HEK293 (cell line): ENCODE measurements around the gene CRIP1.

Experiments
- CTCF ChIA-PET: fragments of 350-600 bp; formaldehyde crosslinking; extraction: SDS; loops from one replicate; lab custom pipeline; 2021; ENCODE audit warnings: antibody characterized with exemption; lab: Yijun Ruan, JAX
- POLR2A ChIA-PET: fragments of 300-600 bp; formaldehyde crosslinking; extraction: SDS; loops from one replicate; lab custom pipeline; 2020; ENCODE audit warnings: antibody characterized with exemption, inconsistent platforms; lab: Yijun Ruan, JAX
- H3K27ac ChIP-seq: fragments of 200-500 bp; sonication (Bioruptor generic); 2 replicates; pipeline ENCODE4 v1.5.1; 2014; ENCODE audit warnings: low read depth, low read length, control low read depth, inconsistent platforms; ENCODE audit errors: extremely low read depth
- H3K36me3 ChIP-seq, 2 experiments: fragments of 200-500 bp in 1 of 2; sonication (Bioruptor generic) in 1 of 2; 1 replicate in 1 of 2; 2 replicates in 1 of 2; pipeline ENCODE4 v1.5.1; 2014 to 2017; ENCODE audit warnings: inconsistent platforms in 2 of 2, low read length in 2 of 2; ENCODE audit not compliant: control insufficient read depth in 2 of 2, insufficient read depth in 1 of 2
- H3K4me1 ChIP-seq: fragments of 200-500 bp; sonication (Bioruptor generic); 2 replicates; pipeline ENCODE4 v1.5.1; 2014; ENCODE audit warnings: mild to moderate bottlenecking, low read length, inconsistent platforms; ENCODE audit not compliant: control insufficient read depth, insufficient read depth
- H3K4me3 ChIP-seq: 2 replicates; pipeline ENCODE4 v1.5.1; 2011; ENCODE audit warnings: low read depth, mild to moderate bottlenecking, control low read depth, low read length, moderate library complexity
- H3K9me3 ChIP-seq: fragments of 200-500 bp; sonication (Bioruptor generic); 2 replicates; pipeline ENCODE4 v1.5.1; 2014; ENCODE audit warnings: low read depth, low read length, inconsistent platforms; ENCODE audit not compliant: control insufficient read depth, insufficient read depth
- GLIS1 ChIP-seq: fragments of 450-650 bp; formaldehyde crosslinking; IDR thresholded peaks from 2 replicates; pipeline ENCODE4 v1.5.1; 2016; ENCODE audit warnings: missing biosample characterization, missing genetic modification characterization
- GLIS2 ChIP-seq: fragments of 450-650 bp; formaldehyde crosslinking; IDR thresholded peaks from 2 replicates; pipeline ENCODE4 v1.5.1; 2016; ENCODE audit warnings: missing biosample characterization, missing genetic modification characterization
- IKZF3 ChIP-seq: fragments of 450-650 bp; IDR thresholded peaks from 2 replicates; pipeline ENCODE4 v1.5.0; 2018; ENCODE audit warnings: missing biosample characterization, mild to moderate bottlenecking, missing genetic modification characterization, moderate library complexity
- KLF8 ChIP-seq: fragments of 450-650 bp; formaldehyde crosslinking; IDR thresholded peaks from 2 replicates; pipeline ENCODE4 v1.5.1; 2016; ENCODE audit warnings: missing biosample characterization, missing genetic modification characterization
- OSR2 ChIP-seq: fragments of 450-650 bp; formaldehyde crosslinking; IDR thresholded peaks from 2 replicates; pipeline ENCODE4 v1.5.1; 2016; ENCODE audit warnings: missing biosample characterization, missing genetic modification characterization
- SCRT2 ChIP-seq: fragments of 450-650 bp; formaldehyde crosslinking; IDR thresholded peaks from 2 replicates; pipeline ENCODE4 v1.5.1; 2016; ENCODE audit warnings: missing biosample characterization, missing genetic modification characterization
- SP2 ChIP-seq: fragments of 450-650 bp; formaldehyde crosslinking; IDR thresholded peaks from 2 replicates; pipeline ENCODE4 v1.5.1; 2016; ENCODE audit warnings: missing biosample characterization, missing genetic modification characterization
- ZBTB48 ChIP-seq: fragments of 450-650 bp; formaldehyde crosslinking; IDR thresholded peaks from 2 replicates; pipeline ENCODE4 v1.5.1; 2016; ENCODE audit warnings: missing biosample characterization, missing genetic modification characterization
- ZBTB7A ChIP-seq: fragments of 450-650 bp; formaldehyde crosslinking; IDR thresholded peaks from 2 replicates; pipeline ENCODE4 v1.5.1; 2016; ENCODE audit warnings: low read depth, missing biosample characterization, missing genetic modification characterization
- ZFHX2 ChIP-seq: fragments of 450-650 bp; formaldehyde crosslinking; conservative IDR thresholded peaks from 2 replicates; pipeline ENCODE4 v1.5.1; 2016; ENCODE audit warnings: missing biosample characterization, missing genetic modification characterization
- ZNF121 ChIP-seq: fragments of 450-650 bp; formaldehyde crosslinking; IDR thresholded peaks from 2 replicates; pipeline ENCODE4 v1.5.1; 2016; ENCODE audit warnings: missing biosample characterization, missing genetic modification characterization
- ZNF132 ChIP-seq: fragments of 450-650 bp; formaldehyde crosslinking; IDR thresholded peaks from 2 replicates; pipeline ENCODE4 v1.5.1; 2017; ENCODE audit warnings: missing biosample characterization, missing genetic modification characterization, borderline replicate concordance
- ZNF174 ChIP-seq: fragments of 450-650 bp; formaldehyde crosslinking; IDR thresholded peaks from 2 replicates; pipeline ENCODE4 v1.5.0; 2017; ENCODE audit warnings: missing biosample characterization, mild to moderate bottlenecking, missing genetic modification characterization
- ZNF19 ChIP-seq: fragments of 450-650 bp; formaldehyde crosslinking; IDR thresholded peaks from 2 replicates; pipeline ENCODE4; 2016; ENCODE audit warnings: missing biosample characterization, missing genetic modification characterization, low read depth
- ZNF2 ChIP-seq: fragments of 450-650 bp; formaldehyde crosslinking; IDR thresholded peaks from 2 replicates; pipeline ENCODE4 v1.5.1; 2016; ENCODE audit warnings: missing biosample characterization, missing genetic modification characterization
- ZNF211 ChIP-seq: fragments of 450-650 bp; formaldehyde crosslinking; IDR thresholded peaks from 2 replicates; pipeline ENCODE4 v1.5.1; 2016; ENCODE audit warnings: low read depth, missing biosample characterization, missing genetic modification characterization
- ZNF214 ChIP-seq: fragments of 450-650 bp; formaldehyde crosslinking; IDR thresholded peaks from 2 replicates; pipeline ENCODE4 v1.5.1; 2017; ENCODE audit warnings: missing biosample characterization, mild to moderate bottlenecking, missing genetic modification characterization, borderline replicate concordance
- ZNF24 ChIP-seq: fragments of 450-650 bp; formaldehyde crosslinking; IDR thresholded peaks from 2 replicates; pipeline ENCODE4 v1.5.1; 2016; ENCODE audit warnings: missing biosample characterization, missing genetic modification characterization
- ZNF266 ChIP-seq: fragments of 450-650 bp; formaldehyde crosslinking; IDR thresholded peaks from 2 replicates; pipeline ENCODE4 v1.5.1; 2016; ENCODE audit warnings: missing biosample characterization, missing genetic modification characterization, low read depth
- ZNF394 ChIP-seq: fragments of 450-650 bp; formaldehyde crosslinking; IDR thresholded peaks from 2 replicates; pipeline ENCODE4 v1.5.1; 2016; ENCODE audit warnings: missing biosample characterization, missing genetic modification characterization, mild to moderate bottlenecking, moderate library complexity, borderline replicate concordance
- ZNF416 ChIP-seq: fragments of 450-650 bp; formaldehyde crosslinking; IDR thresholded peaks from 2 replicates; pipeline ENCODE4 v1.5.1; 2016; ENCODE audit warnings: missing biosample characterization, missing genetic modification characterization
- ZNF521 ChIP-seq: fragments of 450-650 bp; formaldehyde crosslinking; IDR thresholded peaks from 2 replicates; pipeline ENCODE4 v1.5.1; 2017; ENCODE audit warnings: missing biosample characterization, mild to moderate bottlenecking, missing genetic modification characterization
- ZNF529 ChIP-seq: fragments of 450-650 bp; formaldehyde crosslinking; IDR thresholded peaks from 2 replicates; pipeline ENCODE4 v1.5.1; 2017; ENCODE audit warnings: missing genetic modification characterization, missing biosample characterization; ENCODE audit not compliant: insufficient replicate concordance
- ZNF585B ChIP-seq: fragments of 450-650 bp; formaldehyde crosslinking; IDR thresholded peaks from 2 replicates; pipeline ENCODE4 v1.5.1; 2016; ENCODE audit warnings: missing biosample characterization, missing genetic modification characterization
- ZNF660 ChIP-seq: fragments of 450-650 bp; IDR thresholded peaks from 2 replicates; pipeline ENCODE4 v1.5.1; 2018; ENCODE audit warnings: missing biosample characterization, mild to moderate bottlenecking, missing genetic modification characterization
- ZNF707 ChIP-seq: fragments of 450-650 bp; formaldehyde crosslinking; IDR thresholded peaks from 2 replicates; pipeline ENCODE4 v1.5.1; 2016; ENCODE audit warnings: missing biosample characterization, missing genetic modification characterization
- TF ChIP-seq, protein P1 (sequence below): fragments of 450-650 bp; formaldehyde crosslinking; IDR thresholded peaks from 2 replicates; pipeline ENCODE4 v1.5.1; 2016; ENCODE audit warnings: missing biosample characterization, missing genetic modification characterization
- TF ChIP-seq, protein P2 (sequence below): fragments of 450-650 bp; formaldehyde crosslinking; IDR thresholded peaks from 2 replicates; pipeline ENCODE4; 2016; ENCODE audit warnings: missing biosample characterization, missing genetic modification characterization
- TF ChIP-seq, protein P3 (sequence below): fragments of 450-650 bp; formaldehyde crosslinking; IDR thresholded peaks from 2 replicates; pipeline ENCODE4 v1.5.1; 2016; ENCODE audit warnings: missing biosample characterization, missing genetic modification characterization, borderline replicate concordance

The CRIP1 gene

DNA sequence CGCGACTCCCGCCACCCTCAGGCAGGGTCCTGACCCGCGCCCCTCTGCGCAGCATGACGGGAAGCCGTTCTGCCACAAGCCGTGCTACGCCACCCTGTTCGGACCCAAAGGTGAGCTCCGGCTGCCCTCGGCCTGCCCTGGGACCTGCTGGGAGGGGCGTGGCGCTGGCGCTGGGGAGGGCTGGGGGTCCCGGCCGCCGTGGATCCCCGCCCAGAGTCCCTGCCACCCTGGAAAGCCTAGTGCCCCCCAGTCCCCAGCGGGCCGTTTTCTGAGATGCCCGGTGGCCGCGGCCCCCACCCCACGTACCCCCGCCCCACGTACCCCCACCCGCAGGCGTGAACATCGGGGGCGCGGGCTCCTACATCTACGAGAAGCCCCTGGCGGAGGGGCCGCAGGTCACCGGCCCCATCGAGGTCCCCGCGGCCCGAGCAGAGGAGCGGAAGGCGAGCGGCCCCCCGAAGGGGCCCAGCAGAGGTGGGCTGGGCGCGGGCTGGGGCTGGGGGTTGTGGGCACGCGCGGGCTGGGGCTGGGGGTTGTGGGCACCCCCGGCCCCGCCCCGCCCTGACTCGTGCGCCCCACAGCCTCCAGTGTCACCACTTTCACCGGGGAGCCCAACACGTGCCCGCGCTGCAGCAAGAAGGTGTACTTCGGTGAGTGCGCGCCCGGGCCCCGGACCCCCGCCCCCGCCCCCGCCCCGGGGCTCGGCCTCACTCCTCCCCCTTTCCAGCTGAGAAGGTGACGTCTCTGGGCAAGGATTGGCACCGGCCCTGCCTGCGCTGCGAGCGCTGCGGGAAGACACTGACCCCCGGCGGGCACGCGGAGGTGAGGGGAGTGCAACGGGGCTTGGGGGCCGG is 8.1 kb upstream of the CRIP1 start:
- no peak for TF ChIP-seq ZNF19 (tag by site-specific recombination)
- TF ChIP-seq, protein P1, sequence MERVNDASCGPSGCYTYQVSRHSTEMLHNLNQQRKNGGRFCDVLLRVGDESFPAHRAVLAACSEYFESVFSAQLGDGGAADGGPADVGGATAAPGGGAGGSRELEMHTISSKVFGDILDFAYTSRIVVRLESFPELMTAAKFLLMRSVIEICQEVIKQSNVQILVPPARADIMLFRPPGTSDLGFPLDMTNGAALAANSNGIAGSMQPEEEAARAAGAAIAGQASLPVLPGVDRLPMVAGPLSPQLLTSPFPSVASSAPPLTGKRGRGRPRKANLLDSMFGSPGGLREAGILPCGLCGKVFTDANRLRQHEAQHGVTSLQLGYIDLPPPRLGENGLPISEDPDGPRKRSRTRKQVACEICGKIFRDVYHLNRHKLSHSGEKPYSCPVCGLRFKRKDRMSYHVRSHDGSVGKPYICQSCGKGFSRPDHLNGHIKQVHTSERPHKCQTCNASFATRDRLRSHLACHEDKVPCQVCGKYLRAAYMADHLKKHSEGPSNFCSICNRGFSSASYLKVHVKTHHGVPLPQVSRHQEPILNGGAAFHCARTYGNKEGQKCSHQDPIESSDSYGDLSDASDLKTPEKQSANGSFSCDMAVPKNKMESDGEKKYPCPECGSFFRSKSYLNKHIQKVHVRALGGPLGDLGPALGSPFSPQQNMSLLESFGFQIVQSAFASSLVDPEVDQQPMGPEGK (tag by site-specific recombination): peak; percentile 7; the same call in 1 of the 2 replicates
- no peak overlapping the region for H3K4me3 ChIP-seq
- H3K9me3 ChIP-seq: no peaks in the 10 kb centered on the region
- H3K4me1 ChIP-seq: peaks cover 7% of the 10 kb centered on the region
- ChIA-PET CTCF (interaction anchor here (1.2 kb wide), 1 partner anchor 12 kb away, joined by 3 read pairs; no protein-coding TSS in a partner anchor), POLR2A (interaction anchor here (1.0 kb wide), 1 partner anchor 14 kb away, joined by 3 read pairs; no protein-coding TSS in a partner anchor)
- H3K27ac ChIP-seq: no peak overlapping the region
- no peaks in the 10 kb centered on the region for H3K36me3 ChIP-seq

DNA sequence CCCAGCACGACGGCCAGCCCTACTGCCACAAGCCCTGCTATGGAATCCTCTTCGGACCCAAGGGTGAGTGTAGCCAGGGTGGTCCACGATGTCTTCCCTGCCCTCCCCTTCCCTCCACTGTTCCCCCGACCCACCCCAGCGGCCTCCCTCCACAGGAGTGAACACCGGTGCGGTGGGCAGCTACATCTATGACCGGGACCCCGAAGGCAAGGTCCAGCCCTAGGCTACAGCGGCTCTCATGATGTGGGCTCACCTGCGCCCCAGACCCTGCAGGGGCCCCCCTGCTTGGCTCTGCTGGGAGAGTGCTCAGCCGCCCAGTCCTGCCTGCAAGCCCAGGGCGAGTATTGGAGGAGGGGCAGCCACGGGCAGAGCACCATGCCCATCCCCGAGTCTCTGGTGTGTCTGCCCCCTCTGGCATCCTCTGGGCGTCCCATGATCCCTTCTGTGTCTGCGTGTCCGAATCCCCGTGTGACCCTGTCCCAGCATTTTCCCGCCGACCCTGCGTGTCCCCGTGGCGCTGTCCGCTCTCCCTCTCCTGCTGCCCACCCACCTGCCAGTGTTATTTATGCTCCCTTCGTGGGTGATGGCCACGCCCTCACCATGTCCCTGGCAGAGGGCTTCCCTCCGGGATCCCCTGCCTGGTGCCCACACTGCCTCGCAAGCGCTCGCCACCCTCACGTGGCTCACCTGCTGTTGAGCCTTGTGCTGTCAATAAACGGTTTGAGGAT is 7.1 kb upstream of the CRIP1 start:
- Histone ChIP-seq H3K4me1 (peaks cover 5% of the 10 kb centered on the region), H3K4me3 (no peak overlapping the region), H3K36me3 (no peaks in the 10 kb centered on the region), H3K9me3 (no peaks in the 10 kb centered on the region), H3K27ac (no peak overlapping the region)
- ChIA-PET CTCF (interaction anchor here (1.0 to 2.9 kb wide), 2 partner anchors 10 to 52 kb away, joined by 4 to 31 read pairs; no protein-coding TSS in a partner anchor), POLR2A (interaction anchor here (1.3 kb wide), 1 partner anchor 8 kb away, joined by 5 read pairs; no protein-coding TSS in a partner anchor)
- TF ChIP-seq ZNF174 (tag by site-specific recombination) (no peak), GLIS1 (tag by site-specific recombination) (peak; percentile 79), ZNF521 (tag by site-specific recombination) (no peak), ZNF121 (tag by site-specific recombination) (no peak), ZNF2 (tag by site-specific recombination) (no peak), ZNF214 (tag by site-specific recombination) (no peak), GLIS2 (tag by site-specific recombination) (peak; percentile 67), ZNF529 (tag by site-specific recombination) (no peak), ZNF707 (tag by site-specific recombination) (no peak), ZNF24 (tag by site-specific recombination) (no peak), ZNF394 (tag by site-specific recombination) (no peak), ZFHX2 (peak; percentile 86), ZNF660 (no peak), ZBTB48 (tag by site-specific recombination) (peak; percentile 44; the same call in 1 of the 2 replicates), SP2 (peak; percentile 24), ZNF416 (tag by site-specific recombination) (no peak), ZNF266 (no peak), ZNF585B (tag by site-specific recombination) (no peak), IKZF3 (tag by site-specific recombination) (no peak), SCRT2 (tag by site-specific recombination) (no peak), KLF8 (tag by site-specific recombination) (peak; percentile 86), ZNF211 (tag by site-specific recombination) (no peak), ZNF132 (no peak), ZBTB7A (tag by site-specific recombination) (0 out of 2 replicates have a peak, but pooled peaks have one; percentile 39), OSR2 (tag by site-specific recombination) (no peak)
- TF ChIP-seq, protein P2, sequence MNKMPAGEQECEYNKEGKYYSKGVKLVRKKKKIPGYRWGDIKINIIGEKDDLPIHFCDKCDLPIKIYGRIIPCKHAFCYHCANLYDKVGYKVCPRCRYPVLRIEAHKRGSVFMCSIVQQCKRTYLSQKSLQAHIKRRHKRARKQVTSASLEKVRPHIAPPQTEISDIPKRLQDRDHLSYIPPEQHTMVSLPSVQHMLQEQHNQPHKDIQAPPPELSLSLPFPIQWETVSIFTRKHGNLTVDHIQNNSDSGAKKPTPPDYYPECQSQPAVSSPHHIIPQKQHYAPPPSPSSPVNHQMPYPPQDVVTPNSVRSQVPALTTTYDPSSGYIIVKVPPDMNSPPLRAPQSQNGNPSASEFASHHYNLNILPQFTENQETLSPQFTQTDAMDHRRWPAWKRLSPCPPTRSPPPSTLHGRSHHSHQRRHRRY: no peak
- TF ChIP-seq, protein P3, sequence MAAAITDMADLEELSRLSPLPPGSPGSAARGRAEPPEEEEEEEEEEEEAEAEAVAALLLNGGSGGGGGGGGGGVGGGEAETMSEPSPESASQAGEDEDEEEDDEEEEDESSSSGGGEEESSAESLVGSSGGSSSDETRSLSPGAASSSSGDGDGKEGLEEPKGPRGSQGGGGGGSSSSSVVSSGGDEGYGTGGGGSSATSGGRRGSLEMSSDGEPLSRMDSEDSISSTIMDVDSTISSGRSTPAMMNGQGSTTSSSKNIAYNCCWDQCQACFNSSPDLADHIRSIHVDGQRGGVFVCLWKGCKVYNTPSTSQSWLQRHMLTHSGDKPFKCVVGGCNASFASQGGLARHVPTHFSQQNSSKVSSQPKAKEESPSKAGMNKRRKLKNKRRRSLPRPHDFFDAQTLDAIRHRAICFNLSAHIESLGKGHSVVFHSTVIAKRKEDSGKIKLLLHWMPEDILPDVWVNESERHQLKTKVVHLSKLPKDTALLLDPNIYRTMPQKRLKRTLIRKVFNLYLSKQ (tag by site-specific recombination): no peak
